ENCODE data around the gene BCS1L. TPM values are rescaled to one million over a fixed set of nuclear protein-coding genes. Genes with fewer than 3 reads are reported as not detected.

Gene BCS1L
- total RNA-seq, 1 donor from 2014 or later, result 36.5 TPM

GRCh38 chr2:218711550-218711929, 52.1 kb downstream of the BCS1L start:
- peak overlapping the region; percentile 95 for H3K27ac Mint-ChIP-seq (ENCODE audit: unreplicated experiment)
- peak overlapping the region; percentile 97 for H3K4me3 Mint-ChIP-seq (ENCODE audit: unreplicated experiment)
- H3K27me3 Mint-ChIP-seq (ENCODE audit: unreplicated experiment), result no peaks in the 10 kb centered on the region
- TF ChIP-seq, protein P1, sequence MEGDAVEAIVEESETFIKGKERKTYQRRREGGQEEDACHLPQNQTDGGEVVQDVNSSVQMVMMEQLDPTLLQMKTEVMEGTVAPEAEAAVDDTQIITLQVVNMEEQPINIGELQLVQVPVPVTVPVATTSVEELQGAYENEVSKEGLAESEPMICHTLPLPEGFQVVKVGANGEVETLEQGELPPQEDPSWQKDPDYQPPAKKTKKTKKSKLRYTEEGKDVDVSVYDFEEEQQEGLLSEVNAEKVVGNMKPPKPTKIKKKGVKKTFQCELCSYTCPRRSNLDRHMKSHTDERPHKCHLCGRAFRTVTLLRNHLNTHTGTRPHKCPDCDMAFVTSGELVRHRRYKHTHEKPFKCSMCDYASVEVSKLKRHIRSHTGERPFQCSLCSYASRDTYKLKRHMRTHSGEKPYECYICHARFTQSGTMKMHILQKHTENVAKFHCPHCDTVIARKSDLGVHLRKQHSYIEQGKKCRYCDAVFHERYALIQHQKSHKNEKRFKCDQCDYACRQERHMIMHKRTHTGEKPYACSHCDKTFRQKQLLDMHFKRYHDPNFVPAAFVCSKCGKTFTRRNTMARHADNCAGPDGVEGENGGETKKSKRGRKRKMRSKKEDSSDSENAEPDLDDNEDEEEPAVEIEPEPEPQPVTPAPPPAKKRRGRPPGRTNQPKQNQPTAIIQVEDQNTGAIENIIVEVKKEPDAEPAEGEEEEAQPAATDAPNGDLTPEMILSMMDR (IDR thresholded peaks at IDR 0.05), result no peak
- peaks cover 9% of the 10 kb centered on the region for H3K4me1 Mint-ChIP-seq (ENCODE audit: unreplicated experiment)
- peaks cover 3% of the 10 kb centered on the region for H3K36me3 Mint-ChIP-seq (ENCODE audit: unreplicated experiment)
- no peak for DNase-seq (ENCODE audit: extremely low spot score, unreplicated experiment)
- no peaks in the 10 kb centered on the region for H3K9me3 Mint-ChIP-seq (ENCODE audit: unreplicated experiment)

Other genes starting within 250 kb of the BCS1L start
- gene VIL1, start 240.6 kb upstream of the BCS1L start, total RNA-seq, result 0.57 TPM in 1 of 2 replicates, not detected in the other
- gene USP37, start 91.3 kb upstream of the BCS1L start, total RNA-seq, result 14.6 and 15.0 TPM in 2 replicates
- gene CNOT9, start 90.8 kb upstream of the BCS1L start, total RNA-seq, result 40.3 and 41.6 TPM in 2 replicates
- 16.7 and 24.7 TPM in 2 replicates for gene PLCD4, start 51.8 kb upstream of the BCS1L start, total RNA-seq
- 33.4 and 35.5 TPM in 2 replicates for gene ZNF142, start 60 bp upstream of the BCS1L start, total RNA-seq
- gene RNF25, start 12.3 kb downstream of the BCS1L start, total RNA-seq, result 35.7 and 36.7 TPM in 2 replicates
- gene STK36, start 12.4 kb downstream of the BCS1L start, total RNA-seq, result 60.7 and 67.8 TPM in 2 replicates
- gene TTLL4, start 51.2 kb downstream of the BCS1L start, total RNA-seq, result 23.7 and 28.6 TPM in 2 replicates
- 3.2 and 4.1 TPM in 2 replicates for gene CYP27A1, start 122.5 kb downstream of the BCS1L start, total RNA-seq
- gene PRKAG3, start 172.1 kb downstream of the BCS1L start, total RNA-seq, result not detected in 2 replicates
- gene WNT6, start 200.1 kb downstream of the BCS1L start, total RNA-seq, result 0.42 and 0.64 TPM in 2 replicates
- not detected in 2 replicates for gene WNT10A, start 221.2 kb downstream of the BCS1L start, total RNA-seq